AML-193 (cell line): ENCODE data around the gene NLRC5.
"Not testable (repeated sequence)": the region's sequence is repeated elsewhere in the genome, so short reads cannot be mapped to it uniquely, and the experiment has no call there.

Experiments
- DNase-seq, 2 experiments: peaks; one replicate each; lab custom pipeline; 2025; lab: John Stamatoyannopoulos, UW

Gene NLRC5

DNA sequence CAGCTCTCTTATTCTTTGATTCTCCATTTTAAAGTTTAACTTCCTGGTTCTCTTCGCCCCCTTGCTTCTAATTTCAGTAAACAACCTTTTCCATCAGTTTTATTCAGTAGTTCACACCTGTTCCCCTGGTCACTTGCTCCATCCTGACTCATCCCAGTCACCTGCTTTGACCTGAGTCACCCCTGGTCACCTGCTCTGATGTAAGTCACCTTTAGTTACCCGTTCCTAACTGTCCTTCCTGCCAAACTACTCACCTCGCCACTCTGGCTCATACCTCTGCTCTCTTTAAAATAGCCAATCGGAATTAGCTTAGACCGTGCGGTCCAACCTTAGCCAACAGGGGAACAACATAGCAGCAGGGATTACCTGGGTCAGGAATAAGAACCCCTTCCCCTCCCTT is 4.7 kb upstream of the NLRC5 start:
- no peak for DNase-seq

DNA sequence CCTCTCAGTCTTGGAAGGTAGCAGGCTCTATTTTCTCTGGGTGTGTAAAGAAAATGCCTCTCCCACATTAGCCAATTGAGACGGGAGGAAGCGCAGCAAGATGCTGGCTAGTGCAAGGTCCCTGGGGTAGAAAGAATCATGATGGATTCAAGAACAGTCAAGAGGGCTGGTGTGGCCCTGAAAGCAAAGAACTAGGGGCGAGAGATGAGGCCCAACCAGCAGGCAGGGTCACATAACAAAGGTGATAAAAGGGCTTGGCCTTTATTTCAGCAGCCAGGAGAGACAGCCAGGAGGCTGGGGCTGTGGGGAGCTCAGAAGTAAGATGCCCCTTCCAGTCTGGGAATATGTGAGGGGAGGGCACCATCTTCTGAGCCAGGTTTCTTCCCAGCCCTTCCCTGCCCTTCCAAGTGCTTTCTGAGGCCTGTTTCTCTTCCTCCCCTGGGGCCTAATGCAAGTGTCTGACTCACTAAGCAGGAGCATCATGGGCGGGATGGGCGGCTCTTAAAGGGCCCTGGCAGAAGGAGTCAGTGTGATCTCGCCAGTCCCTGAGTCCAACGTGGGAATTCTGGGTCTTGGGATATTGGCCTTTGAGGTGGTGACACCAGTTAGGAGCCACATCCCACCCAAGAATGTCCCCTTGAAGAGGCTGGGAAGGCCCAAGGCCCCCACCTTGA is 3.9 kb upstream of the NLRC5 start:
- no peak for DNase-seq

DNA sequence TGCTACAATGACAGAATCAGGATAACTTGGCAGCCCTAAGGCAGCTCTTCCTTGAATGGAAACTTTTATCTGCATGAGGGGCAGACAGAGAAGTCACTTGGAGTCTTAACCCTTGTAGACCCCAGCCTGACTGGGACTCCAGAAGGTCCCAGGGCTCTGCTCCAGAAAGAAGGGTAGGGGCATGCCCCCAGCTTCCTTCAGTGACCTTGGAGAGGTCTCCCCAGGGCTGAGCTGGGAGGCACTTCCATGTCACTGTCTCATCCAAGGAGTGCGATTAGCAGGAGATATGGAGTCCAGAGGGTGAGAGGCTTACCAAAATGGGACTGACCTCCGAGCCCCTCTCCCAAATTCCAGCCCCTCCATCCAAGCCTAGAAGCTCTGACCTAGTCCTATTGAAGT is 3.4 kb upstream of the NLRC5 start:
- no peak for DNase-seq

DNA sequence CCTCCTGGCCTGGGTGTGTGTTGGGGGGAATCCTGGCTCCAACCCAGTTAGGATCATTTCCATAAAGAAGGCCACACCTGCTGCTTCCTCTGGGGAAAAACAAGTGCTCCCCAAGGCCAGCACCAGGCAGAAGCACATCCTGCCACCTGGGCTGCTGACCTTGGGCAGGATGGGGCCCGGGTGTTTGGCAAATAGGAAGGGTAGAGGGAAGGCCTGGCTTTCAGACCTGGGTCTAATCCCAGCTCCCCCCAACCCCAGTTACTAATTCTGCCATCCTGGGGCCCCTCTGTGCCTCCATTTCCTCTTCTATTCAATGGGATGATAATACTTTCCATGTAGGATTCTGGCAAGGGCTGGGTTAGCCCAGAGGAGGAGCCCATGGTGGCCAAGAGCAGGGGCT is 3.0 kb upstream of the NLRC5 start:
- DNase-seq: no peak

DNA sequence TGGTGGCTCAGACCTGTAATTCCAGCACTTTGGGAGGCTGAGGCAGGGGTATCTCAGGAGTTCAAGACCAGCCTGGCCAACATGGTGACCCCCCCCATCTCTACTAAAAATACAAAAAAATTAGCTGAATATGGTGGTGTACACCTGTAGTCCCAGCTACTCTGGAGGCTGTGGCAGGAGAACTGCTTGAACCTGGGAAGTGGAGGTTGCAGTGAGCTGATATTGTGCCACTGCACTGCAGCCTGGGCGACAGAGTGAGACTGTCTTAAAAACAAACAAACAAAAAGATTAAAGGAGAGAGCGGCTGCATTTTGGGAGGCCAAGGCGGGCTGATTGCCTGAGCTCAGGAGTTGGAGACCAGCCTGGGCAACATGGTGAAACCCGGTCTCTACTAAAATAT is 2.4 kb upstream of the NLRC5 start:
- DNase-seq: not testable (repeated sequence)

DNA sequence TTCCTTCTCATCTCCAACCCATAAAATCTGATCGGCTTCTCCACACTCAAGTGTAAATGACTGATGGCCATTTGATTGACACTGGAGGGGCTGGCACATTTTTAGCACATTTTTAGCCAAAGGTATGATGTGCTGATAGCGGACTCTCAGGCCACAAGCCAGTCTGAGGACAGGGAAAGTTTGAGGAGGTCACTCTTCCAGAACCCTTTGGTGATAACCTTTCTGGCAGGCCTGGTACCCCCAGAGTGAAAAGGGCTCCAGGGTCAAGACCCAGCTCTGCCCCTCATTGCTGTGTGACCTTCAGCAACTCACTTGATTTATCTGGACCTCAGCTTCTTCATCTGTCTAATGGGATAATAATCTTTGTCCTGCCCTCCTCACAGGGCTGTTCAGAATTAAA is 1.7 kb upstream of the NLRC5 start:
- DNase-seq: no peak

DNA sequence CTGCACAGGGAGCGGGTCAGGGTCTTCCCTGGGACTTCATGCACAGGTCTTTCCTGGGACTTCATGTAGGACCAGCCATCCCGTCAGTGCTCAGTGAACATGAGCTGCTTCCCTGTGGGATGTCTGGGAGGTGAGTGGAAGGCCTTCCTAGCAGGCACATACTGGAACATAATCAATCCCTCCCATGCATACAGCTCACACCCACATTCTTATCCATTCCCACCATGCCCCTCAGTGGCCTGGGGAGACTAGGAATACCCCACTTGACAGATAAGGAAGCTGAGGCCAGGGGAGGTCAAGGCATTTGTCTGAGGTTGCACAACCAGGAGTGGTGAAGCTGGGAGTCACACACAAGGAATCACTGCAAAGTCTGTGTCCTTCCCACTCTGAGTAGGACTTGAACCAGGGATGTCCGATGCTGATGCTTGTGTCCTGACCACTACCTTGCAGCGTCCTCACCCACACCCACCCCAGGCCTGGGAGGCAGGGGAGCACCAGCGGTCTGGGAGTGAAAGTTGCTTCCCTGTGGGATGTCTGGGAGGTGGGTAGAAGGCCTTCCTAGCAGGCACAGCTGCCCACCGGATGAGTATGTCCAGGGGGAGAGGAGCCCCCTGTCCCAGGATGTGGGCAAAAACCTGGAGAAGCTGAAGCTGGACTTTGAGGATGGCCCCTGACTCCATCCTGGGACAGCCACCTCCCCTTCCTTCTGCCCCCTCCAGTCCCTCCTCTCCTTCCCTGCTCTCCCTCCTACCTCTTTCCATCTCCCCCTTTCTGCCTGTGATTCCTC is 1.0 kb upstream of the NLRC5 start:
- no peak for DNase-seq

DNA sequence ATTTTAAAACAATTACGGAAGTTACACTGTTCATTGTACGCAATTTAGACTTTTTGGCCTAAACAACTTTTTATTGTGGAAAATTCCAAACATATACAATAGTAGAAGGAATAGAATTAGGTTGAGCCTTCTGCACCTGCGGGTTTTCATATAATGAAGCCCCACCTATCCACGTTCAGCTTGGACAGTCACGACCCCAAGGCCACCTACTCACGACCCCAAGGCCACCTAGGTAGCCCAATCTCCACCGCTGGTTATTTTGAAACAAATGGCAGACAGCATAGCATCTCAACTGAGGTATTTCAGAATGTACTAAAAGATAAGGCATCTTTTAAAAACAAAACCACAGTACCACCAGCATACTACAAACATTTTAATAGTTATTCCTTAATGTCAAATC is 631 bp downstream of the NLRC5 start:
- DNase-seq: no peak

DNA sequence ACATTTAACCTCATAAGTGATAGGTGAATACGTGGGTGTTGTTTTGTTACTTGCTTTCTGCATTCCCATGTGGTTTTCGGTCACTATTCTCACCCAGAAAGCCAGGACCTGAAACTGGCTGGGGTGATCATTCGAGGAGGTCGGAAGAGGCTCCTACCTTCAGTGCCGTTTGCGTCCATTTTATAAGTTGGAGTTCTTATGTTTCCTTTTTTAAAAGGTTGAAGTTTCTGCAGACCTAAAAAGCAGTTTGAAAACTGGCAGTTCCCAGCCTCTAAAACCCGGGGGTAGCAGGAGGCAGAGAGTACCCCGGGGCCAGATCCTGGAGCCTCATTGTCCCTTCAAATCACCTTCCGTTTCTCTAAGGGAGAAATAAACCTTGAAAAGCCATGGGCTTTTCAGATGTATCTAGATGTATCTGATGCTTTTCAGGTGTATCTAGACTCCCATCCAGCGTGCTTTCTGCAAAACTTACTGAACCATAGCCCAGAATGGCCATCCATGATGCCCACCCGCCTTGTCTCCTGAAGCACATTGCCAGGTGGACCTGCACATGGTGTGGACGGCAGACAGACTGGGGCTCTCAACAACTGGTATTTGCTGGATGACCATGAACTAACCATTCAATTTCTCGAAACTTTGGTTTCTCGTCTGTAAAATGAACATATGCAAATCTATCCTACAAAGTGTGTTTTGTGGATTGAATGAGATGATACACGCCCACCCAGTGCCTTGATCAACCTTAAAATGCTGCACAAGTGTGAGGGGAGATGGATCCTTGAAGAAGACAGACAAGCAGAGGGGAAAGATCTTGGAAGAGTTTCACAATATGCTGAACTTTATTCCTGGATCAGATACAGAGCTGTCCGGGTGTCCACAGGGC is 1.3 kb downstream of the NLRC5 start:
- DNase-seq: no peak

DNA sequence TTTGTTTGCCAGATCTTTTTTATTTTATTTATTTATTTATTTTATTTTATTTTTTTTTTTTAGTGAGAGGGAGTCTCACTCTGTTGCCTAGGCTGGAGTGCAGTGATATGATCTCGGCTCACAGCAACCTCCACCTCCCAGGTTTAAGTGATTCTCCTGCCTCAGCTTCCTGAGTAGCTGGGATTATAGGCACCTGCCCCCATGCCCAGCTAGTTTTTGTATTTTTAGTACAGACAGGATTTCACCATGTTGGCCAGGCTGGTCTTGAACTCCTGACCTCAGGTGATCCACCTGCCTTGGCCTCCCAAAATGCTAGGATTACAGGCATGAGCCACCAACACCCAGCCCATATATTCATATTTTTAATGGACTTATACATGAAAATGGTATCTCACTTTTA is 3.1 kb downstream of the NLRC5 start:
- DNase-seq: not testable (repeated sequence)

DNA sequence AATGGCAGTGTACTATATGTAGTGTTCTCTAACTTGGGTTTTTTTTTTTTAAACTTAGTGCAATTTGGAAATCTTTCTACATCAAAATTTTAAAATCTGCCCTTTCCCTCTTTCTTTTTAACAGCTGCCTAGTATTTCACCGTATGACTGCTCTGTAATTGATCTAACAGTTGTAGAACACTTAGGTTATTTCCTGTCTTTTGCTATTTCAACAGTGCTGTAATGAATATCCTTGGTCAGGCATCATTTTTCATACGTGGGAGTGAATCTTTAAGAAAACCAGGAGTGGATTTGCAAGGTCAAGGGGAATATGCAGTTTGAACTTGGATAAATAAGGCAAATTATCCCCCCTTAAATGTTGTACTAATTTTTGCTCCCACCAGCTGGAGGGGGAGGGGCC is 3.8 kb downstream of the NLRC5 start:
- no peak for DNase-seq

DNA sequence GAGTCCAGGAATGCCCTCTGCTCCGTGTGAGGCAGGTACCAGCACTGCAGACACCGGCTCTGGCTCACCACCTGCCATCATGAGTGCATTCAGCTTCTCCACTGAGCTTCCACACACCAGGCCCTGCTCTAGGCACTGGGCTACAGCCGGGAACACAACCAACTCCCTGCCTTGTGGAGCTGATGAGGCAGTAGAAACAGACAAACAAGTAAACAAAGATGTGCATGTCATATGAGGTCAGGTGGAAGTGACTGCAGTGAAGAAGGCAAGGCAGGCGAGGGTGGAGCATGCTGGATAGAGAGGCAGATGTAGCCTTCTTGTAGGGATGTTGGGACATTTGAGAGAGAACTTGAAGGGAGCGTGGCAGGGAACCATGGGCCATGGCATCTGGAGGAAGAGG is 5.0 kb downstream of the NLRC5 start:
- DNase-seq: no peak

DNA sequence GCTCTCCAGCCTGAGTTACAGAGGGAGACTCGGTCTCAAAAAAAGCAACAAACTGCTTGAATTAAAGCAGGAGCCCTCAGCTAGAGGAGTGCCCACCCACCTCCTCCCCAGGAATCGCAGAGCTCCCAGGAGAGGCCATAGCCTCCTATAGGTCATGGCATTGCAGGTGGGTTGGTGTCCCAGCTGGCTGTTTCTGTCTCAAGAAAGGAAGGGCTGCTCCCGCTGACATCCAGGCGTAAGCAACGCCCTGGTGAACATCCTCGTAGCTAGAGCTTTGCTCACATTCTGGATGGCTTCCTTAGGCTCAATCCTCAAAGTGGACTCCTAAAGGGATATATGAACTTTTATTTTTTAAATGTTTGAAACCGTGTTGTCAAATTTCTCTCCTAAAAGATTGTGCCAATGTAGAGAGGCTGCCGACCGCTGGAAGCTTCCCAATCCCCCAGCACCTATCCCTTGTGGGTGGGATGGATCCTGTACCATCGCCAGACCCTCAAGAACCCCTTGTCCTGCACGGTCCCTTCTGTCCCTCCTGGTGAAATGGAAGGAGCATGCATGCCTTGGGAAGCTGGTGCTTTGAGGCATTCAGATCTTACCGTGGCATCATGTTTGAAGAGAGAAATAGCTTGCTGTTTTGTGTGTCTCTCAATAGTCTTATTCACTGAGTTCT is 5.9 kb downstream of the NLRC5 start:
- DNase-seq: no peak

DNA sequence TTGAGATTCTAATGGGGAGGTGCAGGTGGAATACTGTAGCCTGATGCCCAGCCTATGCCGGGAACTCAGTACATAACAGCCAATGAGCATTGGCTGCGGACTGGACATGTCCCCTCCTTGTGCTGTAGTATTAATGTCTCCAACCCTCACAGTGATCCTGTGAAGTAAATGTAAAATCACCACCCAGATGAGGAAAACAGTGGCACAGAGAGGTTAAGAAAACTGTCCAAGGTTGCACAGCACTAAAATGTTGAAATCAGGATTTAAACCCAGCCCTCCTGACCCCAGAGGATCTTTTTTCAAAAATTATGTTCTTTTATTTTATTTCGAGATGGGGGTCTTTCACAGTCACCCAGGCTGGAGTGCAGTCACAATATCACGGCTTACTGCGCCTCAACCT is 7.9 kb downstream of the NLRC5 start:
- no peak for DNase-seq

DNA sequence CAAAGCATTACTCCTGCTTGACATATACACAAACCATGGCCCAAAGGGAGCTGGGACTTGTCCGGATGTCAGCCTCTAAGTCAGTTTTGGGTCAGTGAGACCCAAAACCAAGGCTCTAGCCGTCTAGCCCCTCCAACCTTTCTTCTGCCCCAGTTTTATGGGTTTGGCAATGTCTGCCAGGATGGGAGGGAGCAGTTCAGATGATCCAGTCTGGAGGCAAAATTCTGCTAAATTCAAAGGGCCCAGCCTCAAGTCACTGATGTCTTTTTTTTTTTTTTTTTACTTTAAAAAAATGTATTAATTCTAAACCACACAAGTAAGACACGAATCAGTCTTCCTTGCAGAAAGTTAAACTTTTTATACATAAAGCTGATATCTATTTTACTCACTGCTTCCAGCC is 8.6 kb downstream of the NLRC5 start:
- DNase-seq: no peak

DNA sequence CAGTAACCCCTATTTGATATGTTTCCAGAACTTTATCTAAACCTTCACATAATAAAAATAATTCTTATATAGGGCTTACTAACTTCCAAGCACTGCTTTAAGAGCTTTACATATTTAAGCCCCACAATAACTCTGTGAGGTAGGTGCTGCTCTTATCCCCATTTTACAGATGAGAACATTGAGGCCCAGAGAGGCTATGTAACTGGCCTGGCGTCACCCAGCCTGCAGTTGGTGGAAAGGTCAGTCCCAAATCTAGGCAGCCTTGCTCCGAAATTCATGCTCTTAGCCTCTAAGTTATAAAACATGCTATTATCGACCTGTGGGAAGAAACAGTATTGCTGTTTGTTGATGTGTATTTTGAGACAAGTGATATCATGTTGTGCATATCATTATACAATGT is 9.0 kb downstream of the NLRC5 start:
- DNase-seq: no peak

DNA sequence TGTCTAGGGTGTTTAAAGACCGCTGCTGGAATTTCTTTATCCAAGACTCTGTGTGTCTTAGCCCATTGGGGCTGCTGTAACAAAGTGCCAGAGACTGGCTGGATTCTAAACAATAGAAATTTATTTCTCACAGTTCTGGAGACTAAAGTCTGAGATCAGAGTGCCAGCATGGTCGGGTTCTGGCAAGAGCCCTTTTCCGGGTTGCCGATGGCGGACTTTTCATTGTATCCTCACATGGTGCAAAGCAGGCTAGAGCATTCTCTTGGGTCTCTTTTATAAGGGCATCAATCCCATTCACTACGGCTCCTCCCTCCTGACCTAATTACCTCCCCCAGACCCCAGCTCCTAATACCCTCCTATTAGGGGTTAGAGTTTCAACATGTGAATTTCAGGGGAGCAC is 9.5 kb downstream of the NLRC5 start:
- no peak for DNase-seq

DNA sequence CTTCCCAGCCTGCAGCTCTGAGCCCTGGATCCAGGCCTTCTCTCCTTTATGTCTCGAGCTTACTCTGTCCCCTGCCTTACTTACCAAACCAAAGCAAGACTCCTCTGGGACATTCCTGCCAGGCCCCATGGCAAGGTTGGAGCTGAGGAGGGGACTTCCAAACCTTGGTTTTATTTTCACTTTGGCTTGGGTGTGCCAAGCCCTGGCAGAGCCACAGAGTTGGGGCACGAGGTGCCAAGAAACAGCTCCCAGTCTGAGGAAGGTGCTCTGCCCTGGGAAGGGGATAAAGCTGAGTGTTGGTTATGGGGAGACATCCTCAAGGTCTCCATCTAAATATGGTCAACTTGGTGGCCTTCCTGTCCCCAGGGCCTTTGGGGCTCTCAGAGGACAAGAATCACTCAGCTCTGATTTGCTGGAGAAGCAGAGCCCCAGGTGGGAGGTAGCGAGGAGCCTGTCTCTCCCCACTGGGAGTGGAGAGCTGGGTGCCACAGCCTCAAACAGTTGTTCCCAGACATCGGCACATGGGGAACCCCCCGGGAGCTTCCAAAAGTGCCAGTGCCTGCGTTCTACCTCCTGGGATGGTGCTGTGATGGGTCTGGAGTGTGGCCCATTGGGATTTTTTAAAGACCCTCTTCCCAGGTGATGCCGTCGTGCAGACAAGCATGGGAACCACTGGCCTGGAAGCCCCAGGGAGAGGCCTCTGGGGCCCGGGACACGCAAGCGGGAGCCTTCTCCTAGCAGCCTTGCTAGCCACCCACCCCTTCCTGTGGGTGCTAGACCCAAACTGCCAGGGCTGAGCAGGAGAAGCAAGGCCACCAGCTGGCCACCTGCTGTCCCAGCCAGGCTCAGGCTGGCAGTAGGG is 10.3 kb downstream of the NLRC5 start:
- DNase-seq: no peak

DNA sequence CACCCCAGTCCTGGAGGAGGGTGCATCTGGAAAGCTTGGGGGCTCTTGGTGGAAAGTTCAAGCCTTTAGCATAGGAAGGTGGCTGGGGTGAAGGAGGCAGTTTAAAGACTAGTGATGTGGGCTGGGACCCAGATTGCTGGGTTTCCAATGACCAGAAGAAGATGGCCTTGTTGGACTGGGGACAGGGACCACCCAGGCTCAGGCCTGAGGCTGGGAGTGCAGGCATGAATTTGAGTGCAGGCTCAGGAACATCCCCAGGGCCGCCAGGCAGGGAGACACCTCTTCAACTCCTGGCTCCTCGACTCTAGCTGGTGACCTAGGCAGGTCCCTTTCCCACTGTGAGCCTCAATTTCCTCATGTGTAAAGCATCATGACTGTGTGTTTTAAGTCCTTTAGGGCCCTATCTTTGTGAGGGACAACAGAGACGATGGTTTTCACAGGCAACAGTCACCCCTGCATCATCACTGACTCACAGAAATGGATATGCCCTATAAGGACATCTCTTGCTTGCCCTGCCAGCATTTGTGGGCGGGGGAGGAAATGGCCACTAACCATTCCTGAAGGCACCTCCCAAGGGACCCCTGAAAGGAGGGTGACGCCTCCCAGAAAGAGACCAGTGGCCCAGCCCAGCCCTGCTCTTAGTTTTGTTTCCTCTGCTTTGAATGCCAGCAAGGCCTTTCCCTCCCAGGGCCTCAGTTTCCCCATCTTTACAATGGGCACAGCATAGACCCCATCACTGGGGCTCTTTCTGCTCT is 11.1 kb downstream of the NLRC5 start:
- DNase-seq: no peak

DNA sequence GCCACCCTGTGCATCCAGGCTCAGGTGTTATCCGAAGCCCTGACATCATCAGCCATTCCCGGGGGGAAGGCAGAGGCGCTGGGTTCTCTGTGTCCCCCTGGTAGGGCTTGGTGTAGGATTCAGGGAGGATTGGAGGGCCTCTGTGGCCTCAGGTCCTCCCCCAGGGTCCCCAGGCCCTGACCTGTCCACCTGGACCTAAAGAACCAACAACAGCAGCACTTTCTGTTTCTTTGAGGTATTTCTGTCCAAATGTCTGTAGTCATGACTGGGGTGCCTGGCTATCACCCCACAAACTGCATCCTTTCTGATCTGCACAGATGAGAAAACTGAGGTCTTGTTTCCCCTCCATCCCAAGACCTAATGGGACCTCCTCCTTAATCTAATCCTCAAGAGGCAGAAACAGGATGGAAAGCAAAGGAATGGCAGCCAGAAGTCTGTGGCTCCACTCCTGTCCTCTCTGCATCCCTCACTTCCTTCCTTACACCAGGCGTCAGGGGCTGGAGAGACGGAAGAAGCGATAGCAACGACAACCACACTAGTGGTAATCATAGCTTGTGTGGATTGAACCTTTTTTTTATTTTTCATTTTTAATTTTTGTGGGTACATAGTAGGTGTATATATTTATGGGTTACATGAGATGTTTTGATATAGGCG is 11.8 kb downstream of the NLRC5 start:
- no peak for DNase-seq
